GM18507 (cell line): ENCODE data around the gene OVAAL.

Experiments used
- DNase-seq: peaks from one replicate; pipeline ENCODE4 v3.0.0; 2011; ENCODE audit warnings: low read depth; ENCODE audit not compliant: insufficient read length; ENCODE audit errors: extremely low spot score
- FAIRE-seq: peaks from 2 replicates; lab custom pipeline; 2011; peaks lifted over from hg19 to GRCh38; lab: Jason Lieb, UNC

Gene OVAAL

DNA sequence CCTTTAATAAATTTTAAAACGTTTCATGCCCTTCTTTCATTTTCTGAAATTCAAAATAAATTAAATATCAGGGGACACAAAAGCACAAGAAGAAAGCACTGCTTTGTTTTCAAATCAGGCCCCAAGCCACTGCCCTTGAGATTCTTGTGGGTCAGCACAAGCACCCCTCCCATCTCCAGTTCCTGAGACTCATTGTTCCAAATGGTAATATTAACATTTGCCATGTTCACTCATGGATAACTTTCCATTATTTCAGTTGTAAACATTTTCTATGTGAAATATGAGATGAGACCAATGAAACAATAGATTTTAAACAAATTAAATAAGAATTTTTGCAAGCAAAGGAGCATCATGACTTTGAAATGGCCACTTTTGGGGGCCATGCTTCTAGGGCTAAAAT is 7.7 kb downstream of the OVAAL start:
- DNase-seq (no peak), FAIRE-seq (no peak)

- FAIRE-seq (no peak), DNase-seq (no peak)
Observed at GRCh38 chr1:180567654-180568053, 8.9 kb downstream of the OVAAL start.

- no peak for FAIRE-seq
- no peak for DNase-seq
Observed at GRCh38 chr1:180568184-180568583, 9.4 kb downstream of the OVAAL start.

- FAIRE-seq (no peak), DNase-seq (no peak)
Observed at GRCh38 chr1:180571060-180571831, 12.5 kb downstream of the OVAAL start.

DNA sequence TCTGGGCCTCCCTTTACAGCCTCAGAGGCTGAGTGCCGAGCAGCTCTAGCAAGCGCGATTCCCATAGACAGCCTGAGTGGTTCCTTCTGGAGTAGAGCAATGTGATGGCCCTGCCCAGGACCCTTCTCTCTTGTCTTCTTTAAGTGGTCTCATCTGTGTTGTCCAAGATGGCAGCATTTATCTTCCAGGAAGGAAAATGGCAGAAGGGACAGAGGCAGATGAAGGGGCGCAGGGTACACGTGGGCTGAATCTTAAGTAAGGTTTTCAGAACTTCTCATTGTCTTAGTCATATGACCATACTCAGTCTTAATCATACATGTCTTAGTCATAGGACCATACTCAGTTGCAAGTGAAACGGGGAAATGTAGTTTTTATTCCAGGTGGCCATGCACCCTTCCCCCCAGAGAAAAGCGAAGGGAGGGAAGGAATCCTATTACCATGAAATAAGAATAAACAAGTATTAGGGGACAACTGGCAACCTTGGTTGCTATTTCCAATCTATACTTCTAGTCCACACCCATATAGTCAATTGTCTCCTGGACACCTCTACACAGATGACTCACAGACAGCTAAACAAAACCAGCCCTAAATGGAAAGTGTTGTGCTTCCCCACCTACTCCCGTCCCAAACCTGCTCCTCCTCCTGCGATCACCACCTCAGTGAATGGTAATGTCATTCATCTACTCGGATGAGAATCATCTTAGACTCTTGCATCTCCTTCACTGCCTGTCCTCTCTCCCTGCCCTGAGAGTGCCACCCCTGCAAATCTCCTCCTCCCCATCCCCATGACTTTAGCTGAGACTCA is 13.3 kb downstream of the OVAAL start:
- DNase-seq (no peak), FAIRE-seq (no peak)

DNA sequence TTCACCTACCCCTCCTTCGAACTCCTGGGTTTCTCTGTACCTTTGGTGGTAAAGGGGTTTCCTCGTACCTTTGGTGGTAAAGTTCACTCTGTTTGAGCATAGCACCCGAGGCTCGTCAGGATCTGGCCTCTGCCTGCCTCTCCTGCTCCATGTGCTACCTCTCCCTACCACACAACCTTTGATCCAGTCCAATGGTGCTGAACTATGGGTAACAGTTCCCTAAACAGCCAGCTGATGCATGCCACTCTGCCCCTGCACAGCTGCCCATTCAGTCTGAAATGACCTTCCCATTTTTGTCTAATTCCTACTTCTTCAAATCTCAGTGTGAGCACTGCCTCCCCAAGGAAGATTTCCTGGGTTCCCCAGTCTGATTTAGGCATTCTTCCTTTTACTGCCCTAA is 14.0 kb downstream of the OVAAL start:
- DNase-seq: no peak
- no peak for FAIRE-seq

- DNase-seq (no peak), FAIRE-seq (no peak)
Observed at GRCh38 chr1:180574031-180574713, 15.4 kb downstream of the OVAAL start.

DNA sequence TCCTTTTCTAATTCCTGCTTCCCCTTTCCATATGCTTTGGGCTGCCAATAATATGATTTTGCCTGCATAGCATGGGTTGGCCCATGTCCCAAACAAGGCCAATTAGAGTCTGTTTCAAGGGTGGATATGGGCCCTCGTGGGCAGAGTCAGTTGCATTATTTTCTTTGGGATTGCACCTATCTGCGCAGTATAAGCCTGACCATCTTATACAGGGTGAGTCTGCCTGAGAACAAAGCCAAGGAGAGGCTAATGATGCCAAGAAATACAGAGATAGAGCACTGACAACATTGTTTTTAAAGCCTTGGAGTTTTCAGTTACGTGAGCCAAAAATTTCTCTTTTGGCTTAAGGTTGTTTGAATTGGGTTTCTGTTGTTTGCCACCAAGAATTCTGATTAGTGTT is 18.6 kb downstream of the OVAAL start:
- FAIRE-seq (no peak), DNase-seq (no peak)

- no peak for DNase-seq
- FAIRE-seq: no peak
Observed at GRCh38 chr1:180579961-180580611, 21.3 kb downstream of the OVAAL start.

- FAIRE-seq: no peak
- DNase-seq: no peak
Observed at GRCh38 chr1:180581635-180582039, 22.9 kb downstream of the OVAAL start.

GRCh38 chr1:180584869-180585268 is 26.1 kb downstream of the OVAAL start:
- DNase-seq (no peak), FAIRE-seq (no peak)

DNA sequence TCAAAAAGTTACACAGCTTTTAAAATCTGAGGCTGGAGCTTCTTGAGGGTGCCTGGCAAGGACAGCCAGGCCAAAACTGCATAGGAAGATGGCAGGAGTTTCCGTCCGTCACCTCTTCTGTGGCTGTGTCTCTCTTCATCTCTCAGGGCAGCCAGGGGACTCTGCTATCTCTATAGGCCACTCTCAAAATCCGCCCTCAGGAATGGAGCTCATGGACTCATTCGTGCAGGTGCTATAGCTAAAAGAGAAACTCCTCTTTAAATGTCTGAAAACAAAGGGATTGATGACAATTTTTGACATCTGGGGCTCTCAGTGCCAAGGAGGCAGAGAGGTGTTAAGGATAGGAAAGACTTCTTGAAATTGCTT is 27.2 kb downstream of the OVAAL start:
- FAIRE-seq (no peak), DNase-seq (no peak)

- FAIRE-seq (no peak), DNase-seq (no peak)
Observed at GRCh38 chr1:180586671-180587155, 27.9 kb downstream of the OVAAL start.

DNA sequence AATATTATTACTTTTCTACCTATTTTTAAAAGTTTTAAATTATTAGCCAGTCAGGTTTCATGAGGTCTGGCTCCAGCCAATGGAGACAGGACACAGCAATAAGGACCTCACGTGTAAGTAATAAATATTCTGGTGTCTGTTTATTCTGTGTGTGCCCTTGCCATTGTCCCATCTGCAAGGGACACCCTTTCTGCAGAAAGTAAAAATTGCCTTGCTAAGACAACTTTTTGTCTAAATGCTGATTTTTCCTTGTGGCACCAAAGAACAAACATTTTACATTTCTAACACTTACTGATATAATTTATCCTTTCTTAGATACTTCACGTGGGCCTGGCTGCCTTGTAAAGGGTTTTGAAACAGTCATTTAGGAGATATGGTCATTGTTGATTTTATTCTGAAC is 29.4 kb downstream of the OVAAL start:
- FAIRE-seq: no peak
- DNase-seq: no peak

GRCh38 chr1:180590889-180591288 is 32.1 kb downstream of the OVAAL start:
- DNase-seq: no peak
- no peak for FAIRE-seq

GRCh38 chr1:180593382-180593781 is 34.6 kb downstream of the OVAAL start:
- no peak for DNase-seq
- FAIRE-seq: no peak

- no peak for DNase-seq
- FAIRE-seq: no peak
Observed at GRCh38 chr1:180594723-180595122, 36.0 kb downstream of the OVAAL start.

- DNase-seq (no peak), FAIRE-seq (no peak)
Observed at GRCh38 chr1:180595966-180596365, 37.2 kb downstream of the OVAAL start.

DNA sequence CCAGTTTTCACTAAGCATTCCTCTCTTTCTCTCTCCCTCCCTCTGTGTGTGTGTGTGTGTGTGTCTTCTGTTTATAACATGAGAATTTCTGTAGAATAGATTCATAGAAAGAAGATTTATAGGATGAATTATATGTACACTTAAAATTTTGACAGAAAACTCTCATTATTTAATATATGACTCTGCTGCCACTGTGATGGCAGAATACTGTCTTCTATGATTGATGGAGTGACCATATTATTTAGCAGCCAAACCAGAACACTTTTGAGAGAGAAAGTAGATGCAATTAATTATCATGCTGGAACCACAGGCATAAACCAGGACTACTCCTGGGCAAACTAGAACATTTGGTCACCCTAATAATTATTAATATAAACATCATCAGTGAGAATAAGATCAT is 38.8 kb downstream of the OVAAL start:
- DNase-seq: no peak
- FAIRE-seq: no peak
